ENCODE data around the gene SBF2. TPM values are rescaled to one million over a fixed set of nuclear protein-coding genes. Genes with fewer than 3 reads are reported as not detected.

The SBF2 gene
- total RNA-seq, 1 donor, result 61.2 TPM

GRCh38 chr11:9838961-9839360, 455.1 kb downstream of the SBF2 start:
- H3K9me3 ChIP-seq (ENCODE audit: low read depth, low read length), result no peaks in the 10 kb centered on the region
- no peak for TF ChIP-seq CTCF (IDR thresholded peaks at IDR 0.05; ENCODE audit: extremely low read depth, low read depth, low read length)
- no peak overlapping the region for H2AFZ ChIP-seq (ENCODE audit: low read length)
- no peaks in the 10 kb centered on the region for H4K20me1 ChIP-seq (ENCODE audit: insufficient read depth, low read length)
- H3K4me3 ChIP-seq (ENCODE audit: insufficient read depth, low read length), result no peak overlapping the region
- H3K79me2 ChIP-seq (ENCODE audit: insufficient read depth, low read length), result no peaks in the 10 kb centered on the region
- no peaks in the 10 kb centered on the region for H3K27me3 ChIP-seq (ENCODE audit: insufficient read depth, low read length)
- peaks cover 24% of the 10 kb centered on the region for H3K4me1 ChIP-seq (ENCODE audit: insufficient read depth, low read length)
- peak; percentile 55 for DNase-seq (ENCODE audit: insufficient read length, low spot score, missing footprints)
- H3K4me2 ChIP-seq (ENCODE audit: insufficient read depth, low read length), result peak overlapping the region; percentile 26
- peak overlapping the region; percentile 57 for H3K27ac ChIP-seq (ENCODE audit: low read depth, low read length)
- H3K36me3 ChIP-seq (ENCODE audit: insufficient read depth, low read length), result peaks cover 3% of the 10 kb centered on the region

- H3K9me3 ChIP-seq (ENCODE audit: low read depth, low read length), result no peaks in the 10 kb centered on the region
- peak overlapping the region; percentile 57 for H3K27ac ChIP-seq (ENCODE audit: low read depth, low read length)
- no peak for TF ChIP-seq CTCF (IDR thresholded peaks at IDR 0.05; ENCODE audit: extremely low read depth, low read depth, low read length)
- H2AFZ ChIP-seq (ENCODE audit: low read length), result no peak overlapping the region
- peak overlapping the region; percentile 26 for H3K4me2 ChIP-seq (ENCODE audit: insufficient read depth, low read length)
- no peaks in the 10 kb centered on the region for H4K20me1 ChIP-seq (ENCODE audit: insufficient read depth, low read length)
- no peaks in the 10 kb centered on the region for H3K79me2 ChIP-seq (ENCODE audit: insufficient read depth, low read length)
- peak; percentile 81 for DNase-seq (ENCODE audit: insufficient read length, low spot score, missing footprints)
- H3K4me1 ChIP-seq (ENCODE audit: insufficient read depth, low read length), result peaks cover 24% of the 10 kb centered on the region
- H3K27me3 ChIP-seq (ENCODE audit: insufficient read depth, low read length), result no peaks in the 10 kb centered on the region
- peaks cover 3% of the 10 kb centered on the region for H3K36me3 ChIP-seq (ENCODE audit: insufficient read depth, low read length)
- no peak overlapping the region for H3K4me3 ChIP-seq (ENCODE audit: insufficient read depth, low read length)
Observed at GRCh38 chr11:9838229-9838628, 455.8 kb downstream of the SBF2 start.

GRCh38 chr11:9834291-9834690, 459.7 kb downstream of the SBF2 start:
- H3K27me3 ChIP-seq (ENCODE audit: insufficient read depth, low read length), result no peaks in the 10 kb centered on the region
- DNase-seq (ENCODE audit: insufficient read length, low spot score, missing footprints), result no peak
- TF ChIP-seq CTCF (IDR thresholded peaks at IDR 0.05; ENCODE audit: extremely low read depth, low read depth, low read length), result no peak
- H3K79me2 ChIP-seq (ENCODE audit: insufficient read depth, low read length), result no peaks in the 10 kb centered on the region
- H4K20me1 ChIP-seq (ENCODE audit: insufficient read depth, low read length), result no peaks in the 10 kb centered on the region
- H2AFZ ChIP-seq (ENCODE audit: low read length), result no peak overlapping the region
- no peak overlapping the region for H3K4me3 ChIP-seq (ENCODE audit: insufficient read depth, low read length)
- H3K27ac ChIP-seq (ENCODE audit: low read depth, low read length), result no peak overlapping the region
- H3K4me1 ChIP-seq (ENCODE audit: insufficient read depth, low read length), result peaks cover 20% of the 10 kb centered on the region
- peaks cover 7% of the 10 kb centered on the region for H3K36me3 ChIP-seq (ENCODE audit: insufficient read depth, low read length)
- no peaks in the 10 kb centered on the region for H3K9me3 ChIP-seq (ENCODE audit: low read depth, low read length)
- no peak overlapping the region for H3K4me2 ChIP-seq (ENCODE audit: insufficient read depth, low read length)

- Histone ChIP-seq H4K20me1 (ENCODE audit: insufficient read depth, low read length) (no peaks in the 10 kb centered on the region), H3K9me3 (ENCODE audit: low read depth, low read length) (no peaks in the 10 kb centered on the region), H3K4me1 (ENCODE audit: insufficient read depth, low read length) (peaks cover 6% of the 10 kb centered on the region), H3K36me3 (ENCODE audit: insufficient read depth, low read length) (peaks cover 7% of the 10 kb centered on the region), H3K4me3 (ENCODE audit: insufficient read depth, low read length) (no peak overlapping the region), H2AFZ (ENCODE audit: low read length) (no peak overlapping the region), H3K27me3 (ENCODE audit: insufficient read depth, low read length) (no peaks in the 10 kb centered on the region), H3K4me2 (ENCODE audit: insufficient read depth, low read length) (no peak overlapping the region), H3K27ac (ENCODE audit: low read depth, low read length) (no peak overlapping the region), H3K79me2 (ENCODE audit: insufficient read depth, low read length) (no peaks in the 10 kb centered on the region)
- no peak for DNase-seq (ENCODE audit: insufficient read length, low spot score, missing footprints)
- TF ChIP-seq CTCF (IDR thresholded peaks at IDR 0.05; ENCODE audit: extremely low read depth, low read depth, low read length), result no peak
Observed at GRCh38 chr11:9831122-9831521, 462.9 kb downstream of the SBF2 start.

All from osteoblast (primary cell).